ENCODE results near the gene KPNA4.
"Not testable (repeated sequence)": the region's sequence is repeated elsewhere in the genome, so short reads cannot be mapped to it uniquely, and the experiment has no call there.

KPNA4 gene, protein sequence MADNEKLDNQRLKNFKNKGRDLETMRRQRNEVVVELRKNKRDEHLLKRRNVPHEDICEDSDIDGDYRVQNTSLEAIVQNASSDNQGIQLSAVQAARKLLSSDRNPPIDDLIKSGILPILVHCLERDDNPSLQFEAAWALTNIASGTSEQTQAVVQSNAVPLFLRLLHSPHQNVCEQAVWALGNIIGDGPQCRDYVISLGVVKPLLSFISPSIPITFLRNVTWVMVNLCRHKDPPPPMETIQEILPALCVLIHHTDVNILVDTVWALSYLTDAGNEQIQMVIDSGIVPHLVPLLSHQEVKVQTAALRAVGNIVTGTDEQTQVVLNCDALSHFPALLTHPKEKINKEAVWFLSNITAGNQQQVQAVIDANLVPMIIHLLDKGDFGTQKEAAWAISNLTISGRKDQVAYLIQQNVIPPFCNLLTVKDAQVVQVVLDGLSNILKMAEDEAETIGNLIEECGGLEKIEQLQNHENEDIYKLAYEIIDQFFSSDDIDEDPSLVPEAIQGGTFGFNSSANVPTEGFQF

DNA sequence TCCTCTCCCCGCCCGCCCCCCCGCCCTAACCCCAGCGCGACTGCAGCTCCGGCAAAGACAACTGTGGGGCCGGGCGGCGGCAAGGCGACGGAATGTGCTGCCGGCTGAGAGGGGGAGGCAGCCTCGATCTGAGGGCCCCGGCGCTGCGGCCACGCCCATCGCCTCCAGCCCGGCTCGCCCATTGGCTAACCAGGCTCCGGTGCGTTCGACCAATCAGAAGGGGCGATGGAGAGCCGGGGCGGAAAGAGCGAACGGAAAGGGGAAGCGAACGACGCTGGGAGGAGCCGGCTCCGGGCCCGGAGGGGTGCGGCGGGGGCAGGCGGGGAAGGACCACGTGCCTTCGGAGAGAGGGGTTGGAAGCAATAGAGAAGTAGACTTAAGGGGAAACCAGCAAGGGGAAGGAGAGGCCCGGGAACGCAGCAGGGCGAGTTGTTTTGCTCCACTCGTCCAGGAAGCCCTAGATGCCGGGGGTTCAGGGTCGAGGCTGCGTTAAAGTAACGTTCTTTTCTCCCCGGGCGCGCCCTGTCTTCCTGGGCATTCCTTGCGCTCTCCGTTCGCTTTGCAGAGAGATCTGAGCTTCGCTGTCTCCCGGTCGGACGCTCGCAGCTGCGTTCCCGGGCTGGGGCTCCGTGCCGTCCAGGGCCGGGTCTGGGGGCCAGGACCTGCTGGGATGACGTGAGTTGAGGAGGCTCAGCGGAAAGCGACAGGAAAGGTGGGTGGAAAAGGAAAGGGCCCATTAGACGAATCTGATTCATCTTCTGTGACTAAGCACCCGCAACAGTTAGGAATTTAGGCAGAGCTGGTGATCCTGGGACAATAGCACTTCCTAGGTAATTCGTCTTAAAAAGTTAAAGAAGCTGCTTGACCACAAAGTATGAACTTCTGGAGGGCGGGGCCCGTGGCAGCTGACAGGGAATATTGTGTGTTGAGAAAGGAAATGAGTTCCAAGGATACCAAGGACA lies at the start of gene KPNA4:
KPNA4 (minus strand) TSS at position 130 of the 962 bp plus-strand sequence. CDS start 289 bp downstream, outside the sequence.
- DNase-seq (ENCODE audit: low read depth) = peak; percentile 96

DNA sequence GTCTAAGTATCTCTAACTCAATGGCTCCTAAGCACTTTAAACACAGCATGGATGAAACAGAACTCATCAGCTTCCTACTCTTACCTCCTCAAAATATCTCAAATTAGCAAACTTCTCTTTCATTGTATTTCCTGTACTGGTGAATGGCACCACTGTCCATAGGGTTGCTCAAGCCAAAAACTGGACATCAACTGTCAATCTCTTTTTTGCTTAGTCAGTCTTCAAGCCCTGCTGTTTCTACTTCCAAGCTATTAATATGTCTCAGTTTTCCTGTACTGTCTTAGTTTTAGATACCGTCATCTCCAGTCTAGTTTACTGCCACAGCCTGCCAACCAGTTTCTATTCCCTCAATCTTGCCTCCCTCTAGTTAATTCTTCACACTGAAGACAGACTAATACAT lies 48.3 kb upstream of the KPNA4 start:
- DNase-seq (ENCODE audit: low read depth) = no peak

DNA sequence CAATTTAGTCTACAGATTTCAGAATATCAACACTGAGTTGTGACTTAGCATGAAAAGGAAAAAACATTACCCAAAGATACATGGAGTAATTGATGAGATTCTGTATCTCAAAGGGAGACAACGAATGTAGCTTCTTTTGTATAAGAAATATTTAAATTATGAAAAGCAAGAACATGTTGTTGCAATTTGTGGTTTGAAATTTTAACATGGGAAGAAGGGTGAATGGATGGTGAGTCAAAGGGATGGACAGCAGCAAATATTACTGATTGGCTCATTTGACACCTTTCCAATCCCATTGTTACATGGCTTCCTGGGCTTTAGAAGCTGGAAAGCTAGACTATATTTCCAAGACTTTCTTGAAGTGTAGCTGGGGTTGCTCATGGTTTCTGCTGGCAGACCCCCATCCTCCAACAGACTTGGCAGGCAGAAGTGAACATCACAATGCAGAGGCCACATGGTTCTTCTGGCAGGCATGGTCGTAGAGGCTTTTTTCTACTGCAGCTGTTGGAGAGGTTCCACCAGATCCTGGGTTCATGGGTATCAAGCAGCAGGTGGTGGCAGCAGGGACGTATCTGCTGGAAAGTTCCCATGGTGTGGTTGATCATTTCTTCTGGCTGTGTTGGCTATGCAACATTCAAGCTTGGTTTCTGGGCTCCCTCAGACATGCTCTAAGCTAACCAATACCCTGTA lies 47.2 kb upstream of the KPNA4 start:
- no peak for DNase-seq (ENCODE audit: low read depth)

DNA sequence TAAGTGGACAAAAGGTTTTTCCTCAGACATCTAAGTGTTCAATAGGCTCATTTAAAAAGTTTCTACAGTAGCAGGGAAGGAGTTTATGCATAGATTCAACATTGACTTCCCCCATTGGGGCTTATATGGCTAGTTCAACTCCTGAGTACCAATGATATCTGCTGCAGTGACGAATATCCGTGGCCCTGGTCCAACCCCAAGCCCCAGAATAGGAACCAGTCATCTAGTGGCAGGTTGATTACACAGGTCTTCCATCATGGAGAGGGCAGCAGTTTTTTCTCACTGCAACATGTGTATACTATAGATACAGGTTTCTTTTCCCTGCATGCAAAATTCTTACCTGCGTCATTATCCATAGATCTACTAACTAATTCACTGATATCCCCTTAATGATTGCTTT lies 45.8 kb upstream of the KPNA4 start:
- DNase-seq (ENCODE audit: low read depth) = no peak

DNA sequence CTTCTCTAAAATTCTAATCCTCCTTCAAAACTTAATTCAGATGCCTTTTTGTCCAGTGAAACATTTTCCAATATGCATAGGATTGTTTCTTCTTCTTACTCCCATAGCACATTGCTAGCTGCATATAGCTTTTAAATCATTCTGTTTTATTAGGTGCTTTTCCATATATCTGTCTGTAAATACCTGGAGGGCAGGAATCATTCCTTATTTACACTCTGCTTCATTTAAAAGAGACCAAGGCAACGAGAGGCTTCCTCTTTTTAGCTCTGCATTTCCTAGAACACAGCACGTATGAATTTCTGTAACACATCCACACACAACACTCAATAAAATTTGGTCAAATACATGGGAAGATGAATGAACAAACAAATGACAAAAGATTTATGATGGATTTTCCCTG lies 43.5 kb upstream of the KPNA4 start:
- no peak for DNase-seq (ENCODE audit: low read depth)

DNA sequence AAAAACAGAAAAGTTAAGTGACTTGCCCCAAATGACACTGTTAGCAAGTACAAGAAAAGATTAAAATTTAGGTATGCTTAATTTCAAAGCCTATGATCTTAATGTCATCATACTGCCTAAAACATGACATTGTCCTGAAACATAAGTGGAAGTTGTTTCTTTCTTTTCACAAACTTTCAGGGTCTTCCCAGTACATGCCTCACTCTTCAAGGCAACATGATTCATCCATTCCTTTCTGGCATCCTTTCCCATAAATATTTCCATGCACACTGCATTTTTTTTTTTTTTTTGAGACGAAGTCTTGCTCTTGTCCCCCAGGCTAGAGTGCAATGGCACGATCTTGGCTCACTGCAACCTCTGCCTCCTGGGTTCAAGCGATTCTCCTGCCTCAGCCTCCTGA lies 42.5 kb upstream of the KPNA4 start:
- no peak for DNase-seq (ENCODE audit: low read depth)

DNA sequence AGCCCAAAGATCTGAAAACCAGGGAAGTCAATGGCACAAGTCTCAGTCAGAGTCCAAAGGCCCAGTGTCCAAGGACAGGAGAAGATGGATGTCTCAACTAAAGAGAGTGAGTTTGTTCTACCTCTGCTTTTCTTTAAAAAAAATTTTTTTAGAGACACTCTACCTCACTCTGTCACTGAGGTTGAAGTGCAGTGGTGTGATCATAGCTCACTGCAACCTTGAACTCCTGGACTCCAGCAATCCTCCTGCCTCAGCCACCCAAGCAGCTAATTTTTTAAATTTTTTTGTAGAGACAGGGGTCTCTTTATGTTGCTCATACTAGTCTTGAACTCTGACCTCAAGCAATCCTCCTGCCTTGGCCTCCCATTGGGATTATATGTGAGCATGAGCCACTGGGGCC lies 39.9 kb upstream of the KPNA4 start:
- DNase-seq (ENCODE audit: low read depth) = no peak

DNA sequence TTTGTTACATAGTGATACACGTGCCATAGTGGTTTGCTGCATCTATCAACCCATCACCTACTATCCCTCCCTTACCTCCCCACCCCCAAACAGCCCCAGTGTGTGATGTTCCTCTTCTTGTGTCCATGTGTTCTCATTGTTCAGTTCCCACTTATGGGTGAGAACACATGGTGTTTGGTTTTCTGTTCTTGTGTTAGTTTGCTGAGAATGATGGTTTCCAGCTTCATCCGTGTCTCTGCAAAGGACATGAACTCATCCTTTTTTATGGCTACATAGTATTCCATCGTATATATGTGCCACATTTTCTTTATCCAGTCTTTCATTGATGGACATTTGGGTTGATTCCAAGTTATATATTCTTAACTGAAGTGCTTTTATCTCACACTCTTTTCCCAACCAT lies 38.5 kb upstream of the KPNA4 start:
- not testable (repeated sequence) for DNase-seq (ENCODE audit: low read depth)

DNA sequence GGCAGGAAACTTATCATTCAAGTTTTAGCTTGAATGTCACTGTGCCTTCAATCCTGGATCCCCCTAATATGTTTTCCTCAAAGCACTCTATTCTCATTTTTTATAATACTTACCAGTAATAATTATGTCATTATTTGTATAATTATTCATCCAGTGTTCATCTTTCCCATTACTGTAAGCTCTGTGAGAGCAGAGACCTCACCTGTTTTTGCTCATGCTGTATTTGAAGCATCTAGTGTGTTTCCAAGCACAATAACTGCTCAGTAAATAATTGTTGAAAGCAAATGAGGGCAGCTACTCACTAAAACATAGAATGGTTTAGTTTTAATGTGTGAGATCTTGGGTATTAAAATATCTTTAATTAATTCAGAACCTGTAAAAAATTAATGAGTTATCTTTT lies 36.9 kb upstream of the KPNA4 start:
- no peak for DNase-seq (ENCODE audit: low read depth)

DNA sequence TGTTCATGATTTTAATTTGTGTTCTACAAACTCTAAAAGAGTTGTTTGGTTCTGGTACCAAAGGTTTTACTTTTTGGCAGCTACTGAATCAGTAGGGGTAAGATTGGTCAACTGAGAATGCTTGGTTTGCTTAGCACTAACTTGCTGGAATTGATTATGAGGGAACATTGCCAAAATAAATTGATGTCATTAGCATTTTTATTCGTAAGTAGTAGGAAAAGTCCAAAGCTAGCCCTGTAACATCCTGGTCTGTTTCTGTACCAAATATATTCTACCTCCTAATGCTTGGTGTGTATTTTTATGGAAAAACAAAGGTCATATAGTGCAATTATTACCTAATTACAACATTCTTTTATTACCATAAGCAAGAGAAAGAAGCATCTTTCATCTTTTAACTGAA lies 35.9 kb upstream of the KPNA4 start:
- DNase-seq (ENCODE audit: low read depth) = no peak

DNA sequence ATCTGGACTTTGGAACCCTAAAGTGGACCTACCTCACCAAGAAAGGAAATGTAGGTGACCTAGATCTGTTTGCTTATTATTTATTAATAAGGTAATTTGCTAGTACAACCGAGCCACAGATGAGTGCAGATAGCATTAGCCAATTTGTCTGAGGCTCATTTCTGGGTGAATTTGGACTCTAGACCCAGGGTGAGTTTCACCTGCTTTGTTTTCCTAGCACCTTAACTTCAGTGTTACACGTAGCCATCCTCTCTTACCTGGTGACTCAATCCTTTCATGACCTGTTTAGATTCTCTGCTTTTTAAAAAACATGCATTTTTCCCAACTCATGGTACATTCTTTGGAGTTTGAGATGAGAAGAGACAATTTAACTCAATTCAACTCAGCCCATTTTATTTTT lies 33.5 kb upstream of the KPNA4 start:
- DNase-seq (ENCODE audit: low read depth) = no peak

DNA sequence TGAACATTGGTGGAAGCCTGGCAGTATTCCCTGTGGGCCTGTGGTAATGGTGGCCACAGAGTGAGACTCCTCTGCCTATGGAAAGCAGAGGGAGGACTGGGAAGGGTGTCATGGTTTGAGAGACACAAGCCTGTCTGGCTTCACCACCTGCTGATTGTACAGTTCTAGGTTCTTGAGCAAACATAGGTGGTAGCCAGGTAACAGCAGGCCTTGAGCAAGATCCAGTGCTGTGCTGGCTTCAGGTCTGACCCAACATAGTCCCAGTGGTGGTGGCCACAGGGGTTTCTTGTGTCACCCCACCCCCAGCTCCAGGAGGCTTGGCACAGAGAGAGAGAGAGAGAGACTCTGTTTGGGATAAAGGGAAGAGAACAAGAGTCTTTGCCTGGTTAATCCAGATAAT lies 22.7 kb upstream of the KPNA4 start:
- DNase-seq (ENCODE audit: low read depth) = no peak

DNA sequence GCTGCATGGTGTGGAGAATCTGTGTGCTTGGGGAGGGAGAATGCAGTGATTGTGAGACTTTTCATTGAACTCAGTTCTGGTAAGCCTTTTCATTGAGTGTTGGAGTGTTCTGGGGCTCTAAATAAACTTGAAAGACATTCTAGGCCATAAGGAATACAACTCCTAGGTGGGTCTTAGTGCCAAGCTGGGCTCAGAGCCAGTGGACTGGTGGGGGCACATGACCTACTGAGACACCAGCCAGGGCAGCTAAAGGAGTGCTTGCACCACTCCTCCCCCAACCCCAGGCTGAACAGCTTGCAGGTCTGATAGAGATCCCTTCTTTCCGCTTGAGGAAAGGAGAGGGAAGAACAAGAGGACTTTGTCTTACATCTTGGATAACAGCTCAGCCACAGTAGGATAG lies 21.7 kb upstream of the KPNA4 start:
- DNase-seq (ENCODE audit: low read depth) = no peak

DNA sequence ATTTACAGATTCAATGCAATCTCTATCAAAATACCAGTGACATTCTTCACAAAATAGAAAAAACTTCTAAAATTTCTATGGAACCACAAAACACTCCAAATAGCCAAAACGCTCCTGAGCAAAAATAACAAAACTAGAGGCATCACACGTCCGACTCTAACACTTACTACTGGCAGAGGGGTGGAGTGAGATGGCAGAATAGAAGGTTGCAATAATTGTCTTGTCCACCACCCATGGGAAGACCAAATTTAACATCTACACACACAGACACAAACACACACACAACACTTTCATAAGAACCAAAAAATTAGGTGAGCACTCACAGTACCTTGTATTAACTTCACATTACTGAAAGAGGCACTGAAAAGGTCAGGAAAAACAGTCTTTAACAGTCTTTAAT lies 21.3 kb upstream of the KPNA4 start:
- no peak for DNase-seq (ENCODE audit: low read depth)

DNA sequence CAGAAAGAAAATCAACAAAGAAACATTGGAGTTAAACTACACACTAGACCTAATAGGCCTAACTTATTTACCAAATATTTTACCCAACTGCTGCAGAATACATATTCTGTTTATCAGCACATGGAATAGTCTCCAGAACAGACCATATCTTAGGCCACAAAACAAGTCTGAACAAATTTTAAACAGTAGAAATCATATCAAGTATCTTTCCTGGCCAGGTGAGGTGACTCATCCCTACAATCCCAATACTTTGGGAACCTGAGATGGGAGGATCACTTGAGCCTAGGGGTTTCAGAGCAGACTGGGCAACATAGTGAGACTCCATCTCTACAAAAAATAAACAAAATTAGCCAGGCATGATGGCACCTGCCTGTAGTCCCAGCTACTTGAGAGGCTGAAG lies 18.1 kb upstream of the KPNA4 start:
- no peak for DNase-seq (ENCODE audit: low read depth)

DNA sequence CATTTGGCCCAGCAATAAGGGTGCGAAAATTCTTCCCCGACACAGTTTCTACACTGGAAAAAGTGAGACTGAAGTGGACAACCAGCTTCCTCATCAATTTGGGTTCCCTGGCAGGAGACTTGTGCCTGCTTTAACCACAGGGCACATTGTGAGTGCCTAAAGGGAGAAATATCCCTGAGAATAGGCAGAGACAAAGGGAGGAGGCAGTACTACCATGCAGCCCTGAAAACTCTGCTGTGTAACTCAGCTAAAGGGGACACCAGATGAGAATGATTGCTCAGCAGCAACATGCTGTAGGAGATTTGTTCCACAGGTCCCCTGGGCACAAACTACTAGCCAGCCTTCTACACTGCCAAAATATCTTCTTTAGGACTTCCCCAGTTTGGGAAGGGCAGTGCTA lies 15.6 kb upstream of the KPNA4 start:
- DNase-seq (ENCODE audit: low read depth) = no peak

DNA sequence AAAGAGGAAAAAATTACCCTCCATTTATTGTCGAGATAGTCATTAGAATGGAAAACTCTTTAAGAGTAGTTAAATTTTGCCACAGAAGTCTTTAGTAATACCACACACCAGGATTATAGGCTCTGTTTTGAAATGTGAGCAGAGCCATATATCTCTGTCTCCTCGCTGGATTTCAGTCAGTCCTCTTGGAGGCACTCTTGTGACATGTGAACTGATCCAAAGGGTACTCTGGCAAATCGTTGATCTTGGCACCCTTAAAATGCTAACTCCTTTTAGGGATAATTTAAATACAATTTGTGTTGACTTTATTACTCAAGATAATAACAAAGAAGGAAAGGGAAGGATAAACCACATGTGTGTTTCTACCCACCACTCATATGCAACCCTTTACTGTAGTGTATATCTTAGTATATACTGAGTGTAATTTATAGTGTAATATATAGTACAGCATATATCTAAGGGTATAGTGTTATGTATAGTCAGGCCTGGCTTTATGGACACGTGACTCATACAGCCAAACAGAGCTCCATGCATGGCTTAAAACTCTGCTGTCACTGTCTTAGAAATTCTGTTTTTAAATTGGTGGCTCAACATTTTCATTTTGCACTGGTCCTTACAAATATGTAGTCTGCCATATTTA lies 12.3 kb upstream of the KPNA4 start:
- no peak for DNase-seq (ENCODE audit: low read depth)

DNA sequence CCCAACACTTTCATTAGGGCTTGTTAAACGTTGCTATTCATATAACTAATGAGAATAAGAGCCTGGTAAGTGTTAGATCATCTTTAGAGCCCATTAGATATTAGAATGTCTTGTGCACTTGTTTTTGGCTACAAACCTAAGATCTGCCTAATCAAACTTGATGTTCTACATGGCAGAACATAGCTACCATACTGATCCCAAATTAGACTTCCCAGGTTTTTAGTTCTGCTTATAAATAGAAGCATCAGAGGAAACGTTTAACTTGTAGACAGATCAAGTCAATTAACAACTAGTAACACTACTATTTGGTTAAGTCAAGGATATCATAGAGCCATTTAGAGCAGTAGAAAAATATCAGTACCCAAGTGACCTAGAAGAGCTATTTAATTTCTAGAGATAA lies 11.7 kb upstream of the KPNA4 start:
- DNase-seq (ENCODE audit: low read depth) = no peak

DNA sequence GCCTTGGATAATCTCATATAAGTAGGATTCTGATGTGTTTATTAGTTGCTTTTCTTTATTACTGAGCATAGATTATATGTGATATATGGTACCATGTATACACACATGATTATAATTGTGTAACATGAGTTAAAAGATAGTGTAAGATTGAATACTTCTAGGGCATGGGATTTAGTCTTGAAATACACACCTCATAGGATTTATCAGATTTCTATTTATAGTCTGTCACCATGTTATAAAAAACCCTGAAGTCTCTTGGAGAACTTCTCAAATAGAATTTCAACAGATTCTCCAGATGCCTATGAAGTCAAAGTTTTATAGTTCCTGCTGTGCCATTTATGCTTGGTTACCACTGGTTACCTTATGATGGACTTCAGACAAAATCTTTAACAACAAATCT lies 11.2 kb upstream of the KPNA4 start:
- no peak for DNase-seq (ENCODE audit: low read depth)

DNA sequence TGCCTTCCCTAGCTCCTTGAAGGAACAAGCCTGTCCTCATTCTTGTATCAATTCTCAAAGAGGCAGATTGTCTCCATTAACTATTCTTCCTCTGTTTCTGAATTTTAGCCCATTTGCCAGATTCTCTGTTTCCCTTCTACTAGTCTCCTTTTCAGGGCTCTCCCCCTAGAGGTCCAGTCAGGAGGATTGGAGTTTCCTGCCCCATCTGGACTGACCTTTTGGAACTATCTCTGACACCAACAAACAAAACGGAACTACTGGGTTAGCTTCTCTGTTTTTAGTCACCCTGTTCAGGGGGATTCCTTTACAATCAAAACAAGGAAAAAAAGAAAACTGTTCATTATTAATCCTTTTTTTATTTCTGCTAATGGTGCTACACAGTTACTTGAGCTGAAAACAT lies 10.2 kb upstream of the KPNA4 start:
- DNase-seq (ENCODE audit: low read depth) = no peak

DNA sequence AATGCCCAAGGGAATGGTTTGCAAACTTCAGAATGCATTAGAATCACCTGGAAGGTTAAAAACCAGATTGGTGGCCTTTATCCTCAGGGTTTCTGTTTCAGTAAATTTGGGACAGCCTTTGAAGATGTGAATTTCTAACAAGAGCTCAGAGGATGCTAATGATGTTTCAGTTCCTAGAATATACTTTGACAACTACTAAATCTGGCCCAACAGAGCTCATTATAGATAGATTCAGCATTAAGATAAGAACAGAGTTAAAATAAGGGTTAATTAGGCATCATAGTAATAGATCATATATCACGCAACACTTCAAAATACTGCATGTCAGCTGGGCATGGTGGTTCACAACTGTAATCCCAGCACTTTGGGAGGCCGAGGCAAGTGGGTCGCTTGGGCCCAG lies 9.3 kb upstream of the KPNA4 start:
- DNase-seq (ENCODE audit: low read depth) = no peak
